Trophoblast cell (in vitro differentiated cells and primary cell): ENCODE measurements around the gene CCDC88B.

Experiments used
- DNase-seq, 2 donors: peaks; one replicate each; pipeline ENCODE4 v3.0.0-alpha.2; 2016
- H2AFZ ChIP-seq: 2 replicates; pipeline ENCODE4 v1.6.1; 2013; ENCODE audit warnings: low read length, moderate library complexity, mild to moderate bottlenecking; ENCODE audit not compliant: insufficient read depth, poor library complexity
- H2AK5ac ChIP-seq: 2 replicates; pipeline ENCODE4 v1.6.1; 2013; ENCODE audit warnings: mild to moderate bottlenecking, low read length
- H2BK120ac ChIP-seq: 2 replicates; pipeline ENCODE4 v1.6.1; 2013; ENCODE audit warnings: low read length, mild to moderate bottlenecking, moderate library complexity; ENCODE audit not compliant: insufficient read depth, poor library complexity
- H2BK12ac ChIP-seq: 2 replicates; pipeline ENCODE4 v1.6.1; 2013; ENCODE audit warnings: mild to moderate bottlenecking, low read length, moderate library complexity
- H2BK5ac ChIP-seq: 2 replicates; pipeline ENCODE4 v1.6.1; 2013; ENCODE audit warnings: low read length, low read depth, moderate library complexity, mild to moderate bottlenecking; ENCODE audit not compliant: poor library complexity
- H3K14ac ChIP-seq: 2 replicates; pipeline ENCODE4 v1.6.1; 2013; ENCODE audit warnings: mild to moderate bottlenecking, low read length
- H3K18ac ChIP-seq: 2 replicates; pipeline ENCODE4 v1.6.1; 2013; ENCODE audit warnings: mild to moderate bottlenecking, low read length
- H3K23ac ChIP-seq: 2 replicates; pipeline ENCODE4 v1.6.1; 2013; ENCODE audit warnings: low read length
- H3K27ac ChIP-seq: 2 replicates; pipeline ENCODE4 v1.5.1; 2013; ENCODE audit warnings: low read depth, mild to moderate bottlenecking, inconsistent platforms, low read length, moderate library complexity
- H3K27me3 ChIP-seq: 2 replicates; pipeline ENCODE4 v1.6.1; 2013; ENCODE audit warnings: inconsistent platforms, mild to moderate bottlenecking, low read length, moderate library complexity; ENCODE audit not compliant: insufficient read depth
- H3K36me3 ChIP-seq, 2 experiments: 1 replicate in 1 of 2; 2 replicates in 1 of 2; pipeline ENCODE4 v1.6.1; 2013; ENCODE audit warnings: low read length in 2 of 2, mild to moderate bottlenecking in 2 of 2, moderate library complexity in 1 of 2; ENCODE audit not compliant: insufficient read depth in 2 of 2, control insufficient read depth in 1 of 2
- H3K4ac ChIP-seq: 2 replicates; pipeline ENCODE4 v1.6.1; 2013; ENCODE audit warnings: low read depth, mild to moderate bottlenecking, low read length, moderate library complexity
- H3K4me1 ChIP-seq, 2 experiments: 1 replicate in 1 of 2; 2 replicates in 1 of 2; pipeline ENCODE4 v1.6.1; 2013; ENCODE audit warnings: low read length in 2 of 2, mild to moderate bottlenecking in 2 of 2, moderate library complexity in 1 of 2; ENCODE audit not compliant: insufficient read depth in 2 of 2, control insufficient read depth in 1 of 2
- H3K4me2 ChIP-seq: 2 replicates; pipeline ENCODE4 v1.6.1; 2013; ENCODE audit warnings: inconsistent platforms, mild to moderate bottlenecking, low read length, moderate library complexity
- H3K4me3 ChIP-seq: 2 replicates; pipeline ENCODE4 v1.5.1; 2013; ENCODE audit warnings: mild to moderate bottlenecking, low read depth, low read length, inconsistent platforms
- H3K79me1 ChIP-seq: one replicate; pipeline ENCODE4 v1.6.1; 2013; ENCODE audit warnings: low read length
- H3K79me2 ChIP-seq: 2 replicates; pipeline ENCODE4 v1.6.1; 2013; ENCODE audit warnings: low read length, mild to moderate bottlenecking; ENCODE audit not compliant: control insufficient read depth, insufficient read depth, poor library complexity
- H3K9ac ChIP-seq: 2 replicates; pipeline ENCODE4 v1.6.1; 2013; ENCODE audit warnings: mild to moderate bottlenecking, low read length
- H3K9me3 ChIP-seq: 2 replicates; pipeline ENCODE4 v1.6.1; 2013; ENCODE audit warnings: low read depth, mild to moderate bottlenecking, control low read depth, inconsistent platforms, low read length; ENCODE audit not compliant: insufficient read depth
- H4K12ac ChIP-seq: 2 replicates; pipeline ENCODE4 v1.6.1; 2013; ENCODE audit warnings: low read depth, mild to moderate bottlenecking, low read length, moderate library complexity
- H4K8ac ChIP-seq: 2 replicates; pipeline ENCODE4 v1.6.1; 2013; ENCODE audit warnings: low read depth, mild to moderate bottlenecking, low read length, moderate library complexity
- H4K91ac ChIP-seq: one replicate; pipeline ENCODE4 v1.6.1; 2013; ENCODE audit warnings: low read depth, mild to moderate bottlenecking, low read length, moderate library complexity
- WGBS: extraction: QIAGEN DNeasy Blood & Tissue Kit; methylation state at CpG from one replicate; pipeline ENCODE4 v1.1.7; 2013; ENCODE audit warnings: missing lambda C conversion rate; ENCODE audit not compliant: insufficient read length, insufficient coverage; ENCODE audit errors: extremely low coverage; 5-methylcytosine and 5-hydroxymethylcytosine counted together

The CCDC88B gene

DNA sequence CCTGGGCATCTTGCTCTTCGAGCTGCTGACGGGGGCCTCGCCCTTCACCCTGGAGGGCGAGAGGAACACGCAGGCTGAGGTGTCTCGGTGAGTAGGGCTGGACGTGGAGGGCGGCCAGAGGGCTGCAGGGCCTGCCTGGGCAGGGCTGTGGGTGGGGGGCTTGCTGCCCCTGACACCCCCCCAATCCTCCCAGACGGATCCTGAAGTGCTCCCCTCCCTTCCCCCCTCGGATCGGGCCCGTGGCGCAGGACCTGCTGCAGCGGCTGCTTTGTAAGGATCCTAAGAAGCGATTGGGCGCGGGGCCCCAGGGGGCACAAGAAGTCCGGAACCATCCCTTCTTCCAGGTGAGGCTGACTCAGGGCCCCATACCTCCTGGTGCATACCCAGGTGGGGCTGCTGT lies 21.7 kb downstream of the CCDC88B start:
- H4K91ac ChIP-seq, result no peak overlapping the region
- no peak overlapping the region for H3K18ac ChIP-seq
- no peak overlapping the region for H3K27ac ChIP-seq
- no peak overlapping the region for H3K23ac ChIP-seq
- H3K27me3 ChIP-seq, result no peaks in the 10 kb centered on the region
- no peak overlapping the region for H3K9ac ChIP-seq
- H3K36me3 ChIP-seq, result peaks cover 38 to 49% of the 10 kb centered on the region in 2 experiments
- DNase-seq, result no peak
- H3K4ac ChIP-seq, result no peak overlapping the region
- H3K9me3 ChIP-seq, result peaks cover 3% of the 10 kb centered on the region
- H2AK5ac ChIP-seq, result no peak overlapping the region
- H4K12ac ChIP-seq, result no peak overlapping the region
- no peak overlapping the region for H2BK12ac ChIP-seq
- peaks cover 25% of the 10 kb centered on the region for H3K79me1 ChIP-seq
- H3K4me2 ChIP-seq, result no peak overlapping the region
- WGBS, result no CpG with 5 or more reads among the region's 18 CpGs
- H3K4me3 ChIP-seq, result no peak overlapping the region
- H2BK120ac ChIP-seq, result no peak overlapping the region
- H4K8ac ChIP-seq, result no peak overlapping the region
- no peak overlapping the region for H3K14ac ChIP-seq
- H2BK5ac ChIP-seq, result no peak overlapping the region
- H3K79me2 ChIP-seq, result peaks cover 9% of the 10 kb centered on the region
- H3K4me1 ChIP-seq, result peaks cover 33 to 36% of the 10 kb centered on the region in 2 experiments
- H2AFZ ChIP-seq, result no peak overlapping the region

DNA sequence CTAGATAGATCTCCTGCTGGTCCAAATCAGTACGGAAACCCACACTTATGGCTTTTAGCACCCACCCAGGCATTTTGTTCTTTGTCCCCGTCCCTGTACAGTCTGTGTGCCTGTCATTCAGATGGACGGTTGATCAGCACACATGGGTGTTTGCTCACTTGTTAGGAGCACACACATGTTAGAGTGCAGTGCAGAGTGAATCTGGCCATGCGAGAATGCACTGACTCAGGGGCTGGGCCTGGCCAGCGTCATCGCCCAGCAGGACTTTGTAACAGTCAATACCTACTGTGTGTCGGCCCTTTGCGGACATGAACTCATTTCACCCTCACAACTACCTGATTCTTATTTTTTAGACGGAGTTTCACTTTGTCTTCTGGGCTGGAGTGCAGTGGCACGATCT lies 22.3 kb downstream of the CCDC88B start:
- peaks cover 3% of the 10 kb centered on the region for H3K9me3 ChIP-seq
- H3K4me2 ChIP-seq, result no peak overlapping the region
- H2BK5ac ChIP-seq, result no peak overlapping the region
- peaks cover 18% of the 10 kb centered on the region for H3K79me1 ChIP-seq
- no peak overlapping the region for H3K9ac ChIP-seq
- H3K18ac ChIP-seq, result no peak overlapping the region
- H2AFZ ChIP-seq, result no peak overlapping the region
- H3K4ac ChIP-seq, result no peak overlapping the region
- DNase-seq, result no peak
- no peak overlapping the region for H4K8ac ChIP-seq
- no peak overlapping the region for H4K12ac ChIP-seq
- no peak overlapping the region for H2BK12ac ChIP-seq
- no peak overlapping the region for H3K23ac ChIP-seq
- no peak overlapping the region for H3K4me3 ChIP-seq
- H2AK5ac ChIP-seq, result no peak overlapping the region
- H3K79me2 ChIP-seq, result peaks cover 9% of the 10 kb centered on the region
- peaks cover 29 to 30% of the 10 kb centered on the region in 2 experiments for H3K4me1 ChIP-seq
- no CpG with 5 or more reads among the region's 10 CpGs for WGBS
- H3K36me3 ChIP-seq, result peaks cover 39 to 49% of the 10 kb centered on the region in 2 experiments
- H3K27me3 ChIP-seq, result no peaks in the 10 kb centered on the region
- no peak overlapping the region for H3K14ac ChIP-seq
- no peak overlapping the region for H4K91ac ChIP-seq
- H2BK120ac ChIP-seq, result no peak overlapping the region
- no peak overlapping the region for H3K27ac ChIP-seq

- no peak overlapping the region for H2BK12ac ChIP-seq
- no peak overlapping the region for H2BK5ac ChIP-seq
- H3K23ac ChIP-seq, result no peak overlapping the region
- H3K9me3 ChIP-seq, result peaks cover 2% of the 10 kb centered on the region
- no peak overlapping the region for H2AFZ ChIP-seq
- H3K4me1 ChIP-seq, result peaks cover 15 to 17% of the 10 kb centered on the region in 2 experiments
- no peak overlapping the region for H3K27ac ChIP-seq
- no peak overlapping the region for H4K12ac ChIP-seq
- H2AK5ac ChIP-seq, result no peak overlapping the region
- no peak overlapping the region for H3K18ac ChIP-seq
- H3K4ac ChIP-seq, result no peak overlapping the region
- no peak overlapping the region for H3K4me2 ChIP-seq
- no peak overlapping the region for H3K4me3 ChIP-seq
- WGBS, result no CpG with 5 or more reads among the region's 6 CpGs
- H3K9ac ChIP-seq, result no peak overlapping the region
- no peaks in the 10 kb centered on the region for H3K27me3 ChIP-seq
- no peak for DNase-seq
- H3K79me2 ChIP-seq, result peaks cover 2% of the 10 kb centered on the region
- H3K36me3 ChIP-seq, result peaks cover 57 to 69% of the 10 kb centered on the region in 2 experiments
- no peak overlapping the region for H2BK120ac ChIP-seq
- peaks cover 1% of the 10 kb centered on the region for H3K79me1 ChIP-seq
- no peak overlapping the region for H3K14ac ChIP-seq
- no peak overlapping the region for H4K91ac ChIP-seq
- H4K8ac ChIP-seq, result no peak overlapping the region
These were observed 24.4 kb downstream of the CCDC88B start for GRCh38 chr11:64364435-64364834.

- H3K9me3 ChIP-seq, result peaks cover 2% of the 10 kb centered on the region
- H3K23ac ChIP-seq, result no peak overlapping the region
- H3K14ac ChIP-seq, result no peak overlapping the region
- H3K27me3 ChIP-seq, result no peaks in the 10 kb centered on the region
- no peak overlapping the region for H2BK12ac ChIP-seq
- H3K79me1 ChIP-seq, result no peaks in the 10 kb centered on the region
- H4K8ac ChIP-seq, result no peak overlapping the region
- no peak overlapping the region for H3K27ac ChIP-seq
- H2BK120ac ChIP-seq, result no peak overlapping the region
- no peak overlapping the region for H3K4me2 ChIP-seq
- no peak overlapping the region for H2AFZ ChIP-seq
- H3K4me3 ChIP-seq, result no peak overlapping the region
- peaks cover 10 to 12% of the 10 kb centered on the region in 2 experiments for H3K4me1 ChIP-seq
- WGBS, result no CpG with 5 or more reads among the region's 4 CpGs
- no peak overlapping the region for H3K18ac ChIP-seq
- peaks cover 62 to 74% of the 10 kb centered on the region in 2 experiments for H3K36me3 ChIP-seq
- no peak overlapping the region for H3K4ac ChIP-seq
- H3K9ac ChIP-seq, result no peak overlapping the region
- H3K79me2 ChIP-seq, result no peaks in the 10 kb centered on the region
- H2AK5ac ChIP-seq, result no peak overlapping the region
- DNase-seq, result no peak
- no peak overlapping the region for H4K91ac ChIP-seq
- no peak overlapping the region for H4K12ac ChIP-seq
- no peak overlapping the region for H2BK5ac ChIP-seq
These were observed 24.9 kb downstream of the CCDC88B start for GRCh38 chr11:64364911-64365310.
